Measurements from ENCODE around the gene RNF111. TPM values are rescaled to one million over a fixed set of nuclear protein-coding genes. Genes with fewer than 3 reads are reported as not detected.
A peak's percentile ranks its signal among the peaks of the same experiment; 100 is the strongest.

Gene RNF111
- total RNA-seq, 1 donor from 2014 or later = 33.8 TPM

DNA sequence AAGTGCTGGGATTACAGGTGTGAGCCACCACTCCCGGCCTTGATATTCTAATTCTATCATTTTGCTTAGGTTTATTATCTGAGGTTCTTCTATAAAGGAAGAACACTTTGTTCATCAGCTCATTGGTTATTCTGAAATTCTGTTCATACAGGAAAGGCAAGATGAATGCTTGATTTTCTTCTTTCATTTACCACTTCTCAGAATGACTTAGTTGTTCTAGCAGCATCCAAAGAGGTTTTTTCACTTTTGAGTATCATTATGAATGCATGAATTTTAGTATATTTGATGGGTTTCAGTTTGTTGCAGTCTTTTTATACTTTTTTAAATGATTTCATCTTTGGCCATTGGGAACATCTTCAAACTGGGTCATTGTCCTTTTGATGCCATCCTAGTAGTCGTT is 51.8 kb downstream of the RNF111 start:
- H3K4me1 Mint-ChIP-seq (ENCODE audit: unreplicated experiment) = peaks cover 5% of the 10 kb centered on the region
- no peak overlapping the region for H3K27ac Mint-ChIP-seq (ENCODE audit: unreplicated experiment)
- DNase-seq (ENCODE audit: extremely low spot score, unreplicated experiment) = no peak
- H3K27me3 Mint-ChIP-seq (ENCODE audit: unreplicated experiment) = no peaks in the 10 kb centered on the region
- TF ChIP-seq, protein P1, sequence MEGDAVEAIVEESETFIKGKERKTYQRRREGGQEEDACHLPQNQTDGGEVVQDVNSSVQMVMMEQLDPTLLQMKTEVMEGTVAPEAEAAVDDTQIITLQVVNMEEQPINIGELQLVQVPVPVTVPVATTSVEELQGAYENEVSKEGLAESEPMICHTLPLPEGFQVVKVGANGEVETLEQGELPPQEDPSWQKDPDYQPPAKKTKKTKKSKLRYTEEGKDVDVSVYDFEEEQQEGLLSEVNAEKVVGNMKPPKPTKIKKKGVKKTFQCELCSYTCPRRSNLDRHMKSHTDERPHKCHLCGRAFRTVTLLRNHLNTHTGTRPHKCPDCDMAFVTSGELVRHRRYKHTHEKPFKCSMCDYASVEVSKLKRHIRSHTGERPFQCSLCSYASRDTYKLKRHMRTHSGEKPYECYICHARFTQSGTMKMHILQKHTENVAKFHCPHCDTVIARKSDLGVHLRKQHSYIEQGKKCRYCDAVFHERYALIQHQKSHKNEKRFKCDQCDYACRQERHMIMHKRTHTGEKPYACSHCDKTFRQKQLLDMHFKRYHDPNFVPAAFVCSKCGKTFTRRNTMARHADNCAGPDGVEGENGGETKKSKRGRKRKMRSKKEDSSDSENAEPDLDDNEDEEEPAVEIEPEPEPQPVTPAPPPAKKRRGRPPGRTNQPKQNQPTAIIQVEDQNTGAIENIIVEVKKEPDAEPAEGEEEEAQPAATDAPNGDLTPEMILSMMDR (IDR thresholded peaks at IDR 0.05) = no peak
- no peaks in the 10 kb centered on the region for H3K9me3 Mint-ChIP-seq (ENCODE audit: unreplicated experiment)
- peaks cover 26% of the 10 kb centered on the region for H3K36me3 Mint-ChIP-seq (ENCODE audit: unreplicated experiment)
- no peak overlapping the region for H3K4me3 Mint-ChIP-seq (ENCODE audit: unreplicated experiment)

DNA sequence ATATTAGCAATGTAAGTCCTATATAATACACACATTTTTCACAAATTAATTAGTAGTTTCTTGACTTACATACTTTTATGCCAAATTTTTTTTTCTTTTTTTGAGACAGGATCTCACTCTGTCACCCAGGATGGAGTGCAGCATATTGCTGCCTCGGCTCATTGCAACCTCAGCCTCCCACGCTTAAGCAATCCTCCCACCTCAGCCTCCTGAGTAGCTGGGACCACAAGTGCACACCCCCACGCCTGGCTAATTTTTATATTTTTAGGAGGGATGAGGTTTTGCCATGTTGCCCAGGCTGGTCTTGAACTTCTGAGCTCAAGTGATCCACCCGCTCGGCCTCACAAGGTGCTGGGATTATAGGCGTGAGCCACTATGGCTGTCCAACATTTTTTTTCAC is 54.6 kb downstream of the RNF111 start:
- DNase-seq (ENCODE audit: extremely low spot score, unreplicated experiment) = no peak
- TF ChIP-seq, protein P1 (IDR thresholded peaks at IDR 0.05) = no peak
- H3K9me3 Mint-ChIP-seq (ENCODE audit: unreplicated experiment) = no peaks in the 10 kb centered on the region
- H3K27me3 Mint-ChIP-seq (ENCODE audit: unreplicated experiment) = no peaks in the 10 kb centered on the region
- peaks cover 7% of the 10 kb centered on the region for H3K4me1 Mint-ChIP-seq (ENCODE audit: unreplicated experiment)
- peaks cover 15% of the 10 kb centered on the region for H3K36me3 Mint-ChIP-seq (ENCODE audit: unreplicated experiment)
- no peak overlapping the region for H3K4me3 Mint-ChIP-seq (ENCODE audit: unreplicated experiment)
- H3K27ac Mint-ChIP-seq (ENCODE audit: unreplicated experiment) = no peak overlapping the region

GRCh38 chr15:59048897-59049296 is 61.4 kb downstream of the RNF111 start:
- Mint-ChIP-seq H3K27ac (ENCODE audit: unreplicated experiment) (no peak overlapping the region), H3K36me3 (ENCODE audit: unreplicated experiment) (peaks cover 18% of the 10 kb centered on the region), H3K27me3 (ENCODE audit: unreplicated experiment) (no peaks in the 10 kb centered on the region), H3K4me3 (ENCODE audit: unreplicated experiment) (no peak overlapping the region), H3K9me3 (ENCODE audit: unreplicated experiment) (no peaks in the 10 kb centered on the region), H3K4me1 (ENCODE audit: unreplicated experiment) (peaks cover 9% of the 10 kb centered on the region)
- no peak for DNase-seq (ENCODE audit: extremely low spot score, unreplicated experiment)
- TF ChIP-seq, protein P1 (IDR thresholded peaks at IDR 0.05) = no peak

DNA sequence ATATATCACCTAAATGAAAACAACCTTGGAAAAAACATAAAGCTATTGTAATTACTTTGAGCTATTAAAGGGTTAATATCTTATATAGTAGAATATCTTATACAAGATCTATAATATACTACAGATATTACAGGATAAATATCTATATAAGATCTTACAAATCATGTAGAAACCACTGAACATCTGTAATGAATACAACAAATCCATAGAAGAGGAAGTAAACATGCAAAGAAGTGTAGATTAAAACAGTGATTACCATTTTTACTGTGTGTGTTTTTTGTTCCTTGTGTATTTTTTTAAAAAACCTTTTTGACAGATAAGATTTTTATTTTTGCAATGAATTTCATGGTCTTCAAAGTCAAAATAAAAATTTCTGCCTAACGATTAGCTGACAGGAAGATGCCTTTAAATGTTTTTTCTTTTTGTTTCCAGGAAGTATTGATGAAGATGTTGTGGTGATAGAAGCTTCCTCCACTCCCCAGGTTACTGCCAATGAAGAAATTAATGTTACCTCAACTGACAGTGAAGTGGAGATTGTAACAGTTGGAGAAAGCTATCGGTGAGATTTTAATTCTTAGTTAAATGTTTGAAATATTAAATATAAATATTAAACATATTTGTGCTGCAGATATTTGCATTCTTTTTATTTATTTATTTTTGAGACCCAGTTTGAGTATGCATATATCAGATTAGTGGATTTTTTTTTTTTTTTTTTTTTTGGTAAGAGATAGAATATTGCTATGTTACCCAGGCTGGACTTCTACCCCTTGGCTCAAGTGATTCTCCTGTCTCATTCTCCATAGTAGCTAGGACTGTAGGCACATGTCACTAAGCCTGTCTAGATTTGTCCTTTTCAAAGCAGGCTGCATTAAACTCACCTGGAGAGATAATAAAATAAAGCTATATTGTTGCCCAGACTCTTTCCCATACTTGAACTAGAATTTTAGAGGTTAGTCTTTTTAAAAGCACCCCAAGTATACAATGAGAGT is 64.7 kb downstream of the RNF111 start:
- TF ChIP-seq, protein P1 (IDR thresholded peaks at IDR 0.05) = no peak
- Mint-ChIP-seq H3K27ac (ENCODE audit: unreplicated experiment) (peak overlapping the region; percentile 0), H3K4me3 (ENCODE audit: unreplicated experiment) (no peak overlapping the region), H3K36me3 (ENCODE audit: unreplicated experiment) (peaks cover 19% of the 10 kb centered on the region), H3K27me3 (ENCODE audit: unreplicated experiment) (no peaks in the 10 kb centered on the region), H3K4me1 (ENCODE audit: unreplicated experiment) (peaks cover 6% of the 10 kb centered on the region), H3K9me3 (ENCODE audit: unreplicated experiment) (no peaks in the 10 kb centered on the region)
- no peak for DNase-seq (ENCODE audit: extremely low spot score, unreplicated experiment)

- Mint-ChIP-seq H3K27me3 (ENCODE audit: unreplicated experiment) (no peaks in the 10 kb centered on the region), H3K9me3 (ENCODE audit: unreplicated experiment) (no peaks in the 10 kb centered on the region), H3K36me3 (ENCODE audit: unreplicated experiment) (peaks cover 24% of the 10 kb centered on the region), H3K27ac (ENCODE audit: unreplicated experiment) (no peak overlapping the region), H3K4me3 (ENCODE audit: unreplicated experiment) (no peak overlapping the region), H3K4me1 (ENCODE audit: unreplicated experiment) (peaks cover 6% of the 10 kb centered on the region)
- TF ChIP-seq, protein P1 (IDR thresholded peaks at IDR 0.05) = no peak
- DNase-seq (ENCODE audit: extremely low spot score, unreplicated experiment) = no peak
Measured at GRCh38 chr15:59052915-59053407, 65.5 kb downstream of the RNF111 start.
